COLO668 (cell line): ENCODE measurements around the gene MGAT4C.
"Not testable (repeated sequence)": the region's sequence is repeated elsewhere in the genome, so short reads cannot be mapped to it uniquely, and the experiment has no call there.

Experiments
- DNase-seq: peaks from one replicate; lab custom pipeline; 2025; ENCODE audit not compliant: unreplicated experiment; lab: John Stamatoyannopoulos, UW

The MGAT4C gene

GRCh38 chr12:86138770-86139169, 117.4 kb downstream of the MGAT4C start:
- DNase-seq = no peak

- no peak for DNase-seq
Measured at GRCh38 chr12:86137936-86138335, 118.3 kb downstream of the MGAT4C start.

- DNase-seq = no peak
Measured at GRCh38 chr12:86134561-86134960, 121.6 kb downstream of the MGAT4C start.

GRCh38 chr12:86126900-86127299, 129.3 kb downstream of the MGAT4C start:
- not testable (repeated sequence) for DNase-seq

GRCh38 chr12:86122846-86123468, 133.2 kb downstream of the MGAT4C start:
- DNase-seq = no peak

GRCh38 chr12:86118161-86118560, 138.0 kb downstream of the MGAT4C start:
- no peak for DNase-seq

- no peak for DNase-seq
Measured at GRCh38 chr12:86117711-86118110, 138.5 kb downstream of the MGAT4C start.

GRCh38 chr12:86104087-86104486, 152.1 kb downstream of the MGAT4C start:
- no peak for DNase-seq

GRCh38 chr12:86097161-86097560, 159.0 kb downstream of the MGAT4C start:
- DNase-seq = no peak

- DNase-seq = no peak
Measured at GRCh38 chr12:86091681-86092080, 164.5 kb downstream of the MGAT4C start.

GRCh38 chr12:86081843-86082242, 174.3 kb downstream of the MGAT4C start:
- no peak for DNase-seq

- DNase-seq = not testable (repeated sequence)
Measured at GRCh38 chr12:86059052-86059451, 197.1 kb downstream of the MGAT4C start.

GRCh38 chr12:86057092-86057845, 198.9 kb downstream of the MGAT4C start:
- DNase-seq = no peak

- no peak for DNase-seq
Measured at GRCh38 chr12:86052921-86053320, 203.3 kb downstream of the MGAT4C start.

- no peak for DNase-seq
Measured at GRCh38 chr12:86050010-86050409, 206.2 kb downstream of the MGAT4C start.

- no peak for DNase-seq
Measured at GRCh38 chr12:86044396-86044795, 211.8 kb downstream of the MGAT4C start.

GRCh38 chr12:86042062-86042461, 214.1 kb downstream of the MGAT4C start:
- DNase-seq = no peak

- no peak for DNase-seq
Measured at GRCh38 chr12:86018361-86018760, 237.8 kb downstream of the MGAT4C start.

- no peak for DNase-seq
Measured at GRCh38 chr12:86015026-86015425, 241.2 kb downstream of the MGAT4C start.

GRCh38 chr12:86006727-86007126, 249.5 kb downstream of the MGAT4C start:
- DNase-seq = no peak

- DNase-seq = no peak
Measured at GRCh38 chr12:85998074-85998473, 258.1 kb downstream of the MGAT4C start.

GRCh38 chr12:85996280-85996679, 259.9 kb downstream of the MGAT4C start:
- DNase-seq = no peak

GRCh38 chr12:85993746-85994145, 262.4 kb downstream of the MGAT4C start:
- DNase-seq = no peak
